ENCODE results near the gene KLK15. TPM values are rescaled to one million over a fixed set of nuclear protein-coding genes. Genes with fewer than 3 reads are reported as not detected.

The KLK15 gene
- total RNA-seq, 1 donor from 2014 or later = not detected

- no peak for DNase-seq (ENCODE audit: extremely low read depth, low read depth, low spot score)
Measured at GRCh38 chr19:50844296-50844935, 11.0 kb upstream of the KLK15 start.

- DNase-seq (ENCODE audit: extremely low read depth, low read depth, low spot score) = no peak
Measured at GRCh38 chr19:50843701-50844221, 10.4 kb upstream of the KLK15 start.

GRCh38 chr19:50843205-50843604 lies 9.8 kb upstream of the KLK15 start:
- no peak for DNase-seq (ENCODE audit: extremely low read depth, low read depth, low spot score)

- DNase-seq (ENCODE audit: extremely low read depth, low read depth, low spot score) = no peak
Measured at GRCh38 chr19:50842130-50842529, 8.8 kb upstream of the KLK15 start.

GRCh38 chr19:50839712-50840655 lies 6.6 kb upstream of the KLK15 start:
- DNase-seq (ENCODE audit: extremely low read depth, low read depth, low spot score) = no peak

- DNase-seq (ENCODE audit: extremely low read depth, low read depth, low spot score) = no peak
Measured at GRCh38 chr19:50838239-50838638, 4.9 kb upstream of the KLK15 start.

- DNase-seq (ENCODE audit: extremely low read depth, low read depth, low spot score) = no peak
Measured at GRCh38 chr19:50837300-50837699, 3.9 kb upstream of the KLK15 start.

- DNase-seq (ENCODE audit: extremely low read depth, low read depth, low spot score) = no peak
Measured at GRCh38 chr19:50836543-50837195, 3.3 kb upstream of the KLK15 start.

- no peak for DNase-seq (ENCODE audit: extremely low read depth, low read depth, low spot score)
Measured at GRCh38 chr19:50835785-50836542, 2.6 kb upstream of the KLK15 start.

GRCh38 chr19:50835103-50835784 lies 1.9 kb upstream of the KLK15 start:
- no peak for DNase-seq (ENCODE audit: extremely low read depth, low read depth, low spot score)

GRCh38 chr19:50833802-50834167 lies 411 bp upstream of the KLK15 start:
- DNase-seq (ENCODE audit: extremely low read depth, low read depth, low spot score) = no peak

GRCh38 chr19:50832666-50833065 lies 708 bp downstream of the KLK15 start:
- DNase-seq (ENCODE audit: extremely low read depth, low read depth, low spot score) = no peak

- no peak for DNase-seq (ENCODE audit: extremely low read depth, low read depth, low spot score)
Measured at GRCh38 chr19:50831026-50831396, 2.4 kb downstream of the KLK15 start.

GRCh38 chr19:50830266-50831025 lies 2.9 kb downstream of the KLK15 start:
- no peak for DNase-seq (ENCODE audit: extremely low read depth, low read depth, low spot score)

- no peak for DNase-seq (ENCODE audit: extremely low read depth, low read depth, low spot score)
Measured at GRCh38 chr19:50829801-50830200, 3.6 kb downstream of the KLK15 start.

GRCh38 chr19:50827476-50827875 lies 5.9 kb downstream of the KLK15 start:
- no peak for DNase-seq (ENCODE audit: extremely low read depth, low read depth, low spot score)

- no peak for DNase-seq (ENCODE audit: extremely low read depth, low read depth, low spot score)
Measured at GRCh38 chr19:50826492-50827240, 6.7 kb downstream of the KLK15 start.

- no peak for DNase-seq (ENCODE audit: extremely low read depth, low read depth, low spot score)
Measured at GRCh38 chr19:50823389-50824042, 9.9 kb downstream of the KLK15 start, which contains the start of gene KLK1. KLK1 (minus strand) TSS chr19:50823787; CDS start chr19:50823748, 39 bp downstream.

Measured in glomerular endothelial cell (primary cell).